Astrocyte of the hippocampus (primary cell): ENCODE results near the gene ANKRD62.
"Not testable (repeated sequence)": the region's sequence is repeated elsewhere in the genome, so short reads cannot be mapped to it uniquely, and the experiment has no call there.

Experiments used
- DNase-seq: peaks from one replicate; pipeline ENCODE4 v3.0.0; 2011; ENCODE audit warnings: low read depth, low spot score

The ANKRD62 gene

GRCh38 chr18:12065397-12065796, 28.2 kb upstream of the ANKRD62 start:
- no peak for DNase-seq

- no peak for DNase-seq
Observed at GRCh38 chr18:12066910-12067511, 26.6 kb upstream of the ANKRD62 start.

GRCh38 chr18:12067671-12068070, 26.0 kb upstream of the ANKRD62 start:
- no peak for DNase-seq

GRCh38 chr18:12068316-12068949, 25.2 kb upstream of the ANKRD62 start:
- DNase-seq: not testable (repeated sequence)

GRCh38 chr18:12068950-12069320, 24.7 kb upstream of the ANKRD62 start:
- DNase-seq: no peak

- DNase-seq: not testable (repeated sequence)
Observed at GRCh38 chr18:12071066-12071465, 22.6 kb upstream of the ANKRD62 start.

GRCh38 chr18:12072996-12073395, 20.6 kb upstream of the ANKRD62 start:
- DNase-seq: no peak

GRCh38 chr18:12074736-12075135, 18.9 kb upstream of the ANKRD62 start:
- peak; percentile 20 for DNase-seq

- DNase-seq: peak; percentile 72
Observed at GRCh38 chr18:12076424-12077140, 17.1 kb upstream of the ANKRD62 start.

- DNase-seq: not testable (repeated sequence)
Observed at GRCh38 chr18:12077994-12078393, 15.6 kb upstream of the ANKRD62 start.

- peak; percentile 94 for DNase-seq
Observed at GRCh38 chr18:12079491-12080237, 14.0 kb upstream of the ANKRD62 start.

- DNase-seq: no peak
Observed at GRCh38 chr18:12085136-12085535, 8.5 kb upstream of the ANKRD62 start.

- no peak for DNase-seq
Observed at GRCh38 chr18:12085786-12086185, 7.9 kb upstream of the ANKRD62 start.

- DNase-seq: no peak
Observed at GRCh38 chr18:12086249-12086648, 7.4 kb upstream of the ANKRD62 start.

- DNase-seq: no peak
Observed at GRCh38 chr18:12086677-12087470, 6.8 kb upstream of the ANKRD62 start.

GRCh38 chr18:12087471-12088025, 6.1 kb upstream of the ANKRD62 start:
- DNase-seq: no peak

- no peak for DNase-seq
Observed at GRCh38 chr18:12088096-12088495, 5.5 kb upstream of the ANKRD62 start.

- no peak for DNase-seq
Observed at GRCh38 chr18:12088731-12089375, 4.8 kb upstream of the ANKRD62 start.

GRCh38 chr18:12091538-12092141, 2.0 kb upstream of the ANKRD62 start:
- no peak for DNase-seq
